Stimulated activated CD8-positive, alpha-beta memory T cell treated with anti-CD3 and anti-CD28 coated beads, Interleukin-7, amount 100 ng/mL, for 24 hours (primary cell): ENCODE data around the gene TRAF3IP1.

ENCODE experiments used
- DNase-seq: peaks from one replicate; pipeline ENCODE4 v3.0.0-alpha.2; 2020; ENCODE audit warnings: low read depth

TRAF3IP1 gene

DNA sequence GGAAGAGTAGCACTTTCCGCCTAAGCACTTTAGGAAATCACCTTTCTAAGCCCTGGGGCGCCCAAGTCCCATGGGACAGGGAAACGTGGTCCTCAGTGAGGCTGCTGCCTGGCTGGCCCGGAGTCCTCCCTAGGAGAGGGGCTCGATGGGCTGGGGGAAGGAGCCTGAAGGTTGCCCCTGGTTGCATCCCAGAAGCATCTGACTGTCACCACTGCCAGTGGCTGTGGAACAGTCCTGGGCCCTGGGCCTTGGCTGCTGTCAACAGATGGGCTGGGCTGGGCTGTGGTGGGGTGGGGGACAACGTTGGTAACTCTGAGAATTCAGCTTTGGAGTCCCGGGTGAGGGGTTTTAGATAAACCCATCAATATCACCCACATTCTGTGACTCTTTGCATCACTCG, 128.9 kb downstream of the TRAF3IP1 start:
- no peak for DNase-seq

DNA sequence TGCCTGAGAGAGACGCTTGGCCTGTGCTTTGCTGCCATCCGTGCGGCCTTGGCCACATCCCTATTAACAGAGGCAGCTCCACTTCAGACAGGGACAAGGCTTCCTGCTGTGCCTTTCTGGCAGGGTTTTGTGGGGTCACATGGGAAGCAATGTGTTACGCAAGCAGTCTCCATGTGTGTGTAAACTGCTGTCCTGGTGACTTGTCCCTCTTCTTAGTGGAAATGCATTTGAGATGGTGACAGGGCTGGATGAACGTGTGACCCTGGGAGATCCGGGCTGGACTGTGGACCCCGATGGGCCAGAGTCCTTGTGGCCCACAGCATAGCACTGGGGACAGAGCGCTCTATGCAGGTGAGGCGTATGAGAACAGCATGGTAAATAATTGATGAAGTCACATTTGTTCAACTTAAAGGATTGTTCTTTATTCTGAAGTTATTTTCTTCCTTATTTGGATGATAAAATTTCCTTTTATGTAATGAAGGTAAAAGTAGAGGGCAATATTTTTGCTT, 129.6 kb downstream of the TRAF3IP1 start:
- DNase-seq: no peak

DNA sequence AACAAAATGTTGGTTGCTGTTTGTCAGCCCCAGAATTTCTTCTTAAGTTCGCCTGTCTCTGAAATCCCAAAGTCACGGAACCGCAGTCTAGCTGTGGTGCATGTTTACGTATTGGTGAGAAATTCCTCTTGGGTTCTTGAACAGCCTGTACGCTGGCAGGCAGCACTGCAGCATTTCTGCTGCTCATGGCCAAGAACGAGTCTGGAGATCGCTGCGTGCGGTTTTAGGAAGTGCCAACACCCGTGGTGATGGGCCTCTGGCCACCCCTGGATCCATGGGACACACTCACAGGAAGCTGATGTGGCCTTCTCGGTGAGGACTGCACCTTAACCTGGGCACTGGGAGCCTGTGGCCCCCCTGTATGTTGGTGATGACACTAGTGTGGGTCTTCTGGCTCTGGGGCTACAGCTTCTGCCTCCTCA, 130.1 kb downstream of the TRAF3IP1 start:
- DNase-seq: no peak
